SK-N-SH (cell line): Measurements from ENCODE around the gene ST3GAL2. TPM values are rescaled to one million over a fixed set of nuclear protein-coding genes. Genes with fewer than 3 reads are reported as not detected.

Experiments
- CTCF ChIA-PET: fragments of 300-600, 350-600 bp; formaldehyde crosslinking; extraction: SDS; loops from one replicate; lab custom pipeline; 2021; lab: Yijun Ruan, JAX
- POLR2A ChIA-PET: fragments of 350-600 bp; sonication (Branson Sonifier 250); formaldehyde crosslinking; extraction: SDS; loops from one replicate; lab custom pipeline; 2020; ENCODE audit warnings: antibody characterized with exemption, inconsistent platforms; lab: Yijun Ruan, JAX
- DNase-seq: peaks from one replicate; pipeline ENCODE4 v3.0.0; 2012
- H2AFZ ChIP-seq: fragments of 200-600 bp; sonication (generic); 2 replicates; pipeline ENCODE4 v1.8.1; 2016; ENCODE audit warnings: antibody characterized with exemption, mild to moderate bottlenecking, low read depth
- H3F3A ChIP-seq: fragments of 200-600 bp; sonication (generic); replicated peaks from 2 replicates; pipeline ENCODE3; 2016; ENCODE audit warnings: antibody characterized with exemption, mild to moderate bottlenecking; ENCODE audit not compliant: insufficient read depth
- H3K27ac ChIP-seq, 2 experiments: fragments of 200-500 bp in 1 of 2; fragments of 200-600 bp in 1 of 2; sonication (Bioruptor generic) in 1 of 2; sonication (generic), shearing (Covaris generic) in 1 of 2; 2 replicates each; pipeline versions ENCODE4 v1.5.1 to v1.6.1; 2014 to 2016; ENCODE audit warnings: low read depth in 2 of 2, inconsistent platforms in 1 of 2, low read length in 1 of 2, mild to moderate bottlenecking in 1 of 2, mixed read lengths in 1 of 2
- H3K27me3 ChIP-seq: fragments of 200-600 bp; sonication (generic), shearing (Covaris generic); 2 replicates; pipeline ENCODE4 v1.6.1; 2016; ENCODE audit warnings: mixed run types; ENCODE audit not compliant: insufficient read depth
- H3K36me3 ChIP-seq, 2 experiments: fragments of 200-500 bp in 1 of 2; fragments of 200-600 bp in 1 of 2; sonication (Bioruptor generic) in 1 of 2; sonication (generic) in 1 of 2; replicated peaks in 1 of 2; 2 replicates each; pipeline versions ENCODE3 to v1.5.1; 2014 to 2016; ENCODE audit warnings: low read length in 1 of 2, mild to moderate bottlenecking in 1 of 2; ENCODE audit not compliant: insufficient read depth in 2 of 2, control insufficient read depth in 1 of 2
- H3K4me1 ChIP-seq, 2 experiments: fragments of 200-500 bp in 1 of 2; fragments of 200-600 bp in 1 of 2; sonication (Bioruptor generic) in 1 of 2; sonication (generic), shearing (Covaris generic) in 1 of 2; 2 replicates each; pipeline versions ENCODE4 v1.5.1 to v1.6.1; 2014 to 2016; ENCODE audit warnings: low read depth in 1 of 2, low read length in 1 of 2, mixed run types in 1 of 2; ENCODE audit not compliant: insufficient read depth in 2 of 2, control insufficient read depth in 1 of 2
- H3K4me2 ChIP-seq: fragments of 200-600 bp; sonication (generic), shearing (Covaris generic); 2 replicates; pipeline ENCODE4 v1.6.1; 2017; ENCODE audit warnings: mixed run types
- H3K4me3 ChIP-seq, 2 experiments: fragments of 200-500 bp in 1 of 2; fragments of 200-600 bp in 1 of 2; sonication (Bioruptor generic) in 1 of 2; sonication (generic), shearing (Covaris generic) in 1 of 2; 2 replicates each; pipeline versions ENCODE4 v1.5.1 to v1.8.1; 2014 to 2016; ENCODE audit warnings: low read depth in 2 of 2, inconsistent platforms in 1 of 2, low read length in 1 of 2, mild to moderate bottlenecking in 1 of 2, mixed read lengths in 1 of 2, moderate library complexity in 1 of 2
- H3K79me2 ChIP-seq: fragments of 200-600 bp; sonication (generic); 2 replicates; pipeline ENCODE4 v1.8.1; 2017; ENCODE audit warnings: mild to moderate bottlenecking; ENCODE audit not compliant: insufficient read depth
- H3K9ac ChIP-seq: fragments of 200-600 bp; sonication (generic); 2 replicates; pipeline ENCODE4 v1.6.1; 2017; ENCODE audit warnings: mixed run types
- H3K9me2 ChIP-seq: fragments of 200-600 bp; sonication (generic); 2 replicates; pipeline ENCODE4 v1.6.1; 2017; ENCODE audit warnings: mixed run types
- H3K9me3 ChIP-seq: fragments of 200-600 bp; sonication (generic); 2 replicates; pipeline ENCODE4 v1.6.1; 2017; ENCODE audit warnings: mixed run types, mild to moderate bottlenecking, moderate library complexity
- H4K20me1 ChIP-seq: fragments of 200-600 bp; sonication (generic); 2 replicates; pipeline ENCODE4 v1.6.1; 2017; ENCODE audit warnings: mild to moderate bottlenecking, mixed run types; ENCODE audit not compliant: insufficient read depth
- ELF1 ChIP-seq: IDR thresholded peaks from 2 replicates; pipeline ENCODE4 v1.4.0; 2012
- EZH2phosphoT487 ChIP-seq: fragments of 200-600 bp; sonication (generic); IDR thresholded peaks from 2 replicates; pipeline ENCODE4 v1.6.1; 2017; ENCODE audit warnings: low read depth, mixed run types, mild to moderate bottlenecking, antibody characterized with exemption, moderate library complexity, borderline replicate concordance
- NFIC ChIP-seq: IDR thresholded peaks from 2 replicates; pipeline ENCODE4 v1.4.0; 2012; ENCODE audit warnings: borderline replicate concordance
- PBX3 ChIP-seq: IDR thresholded peaks from 2 replicates; pipeline ENCODE4; 2012
- POLR2AphosphoS5 ChIP-seq: IDR thresholded peaks from 2 replicates; pipeline ENCODE4 v1.6.1; 2012; ENCODE audit warnings: low read depth, low read length
- RAD21 ChIP-seq: IDR thresholded peaks from 2 replicates; pipeline ENCODE4 v1.6.1; 2012; ENCODE audit warnings: mild to moderate bottlenecking, low read length
- REST ChIP-seq: IDR thresholded peaks from 2 replicates; pipeline ENCODE4 v1.6.1; 2012; ENCODE audit warnings: mild to moderate bottlenecking, low read depth, low read length, moderate library complexity
- RFX5 ChIP-seq: IDR thresholded peaks from 2 replicates; pipeline ENCODE4 v1.6.1; 2012; ENCODE audit warnings: mild to moderate bottlenecking, improper control_type of control experiment, low read length
- RXRA ChIP-seq: IDR thresholded peaks from 2 replicates; pipeline ENCODE4 v1.4.0; 2012; ENCODE audit warnings: low read depth, mild to moderate bottlenecking, borderline replicate concordance
- TAF1 ChIP-seq: IDR thresholded peaks from 2 replicates; pipeline ENCODE4 v1.6.1; 2012; ENCODE audit warnings: low read depth, mild to moderate bottlenecking, low read length, moderate library complexity, borderline replicate concordance
- YY1 ChIP-seq: IDR thresholded peaks from 2 replicates; pipeline ENCODE4 v1.4.0; 2012; ENCODE audit warnings: low read depth, mild to moderate bottlenecking
- WGBS: methylation state at CpG from one replicate; pipeline ENCODE4 v1.1.6; 2017; ENCODE audit warnings: low lambda C conversion rate; 5-methylcytosine and 5-hydroxymethylcytosine counted together
- polyA plus RNA-seq, 3 experiments: library from polyadenylated mRNA; depleted of rRNA; stranded (reverse); fragments of >200 nt; gene quantifications; 2 replicates each; pipeline ENCODE4 v1.2.3, GENCODE V29; 2012
- TF ChIP-seq, protein P1 (sequence below): IDR thresholded peaks from 2 replicates; pipeline ENCODE4 v1.4.0; 2012; ENCODE audit warnings: low read depth, borderline replicate concordance
- TF ChIP-seq, protein P2 (sequence below): IDR thresholded peaks from 2 replicates; pipeline ENCODE4 v1.4.0; 2012; ENCODE audit warnings: low read depth

Gene ST3GAL2
- polyA plus RNA-seq, 1 of the 3 experiments (the other 2 are of a cell fraction) = 19.9 TPM

DNA sequence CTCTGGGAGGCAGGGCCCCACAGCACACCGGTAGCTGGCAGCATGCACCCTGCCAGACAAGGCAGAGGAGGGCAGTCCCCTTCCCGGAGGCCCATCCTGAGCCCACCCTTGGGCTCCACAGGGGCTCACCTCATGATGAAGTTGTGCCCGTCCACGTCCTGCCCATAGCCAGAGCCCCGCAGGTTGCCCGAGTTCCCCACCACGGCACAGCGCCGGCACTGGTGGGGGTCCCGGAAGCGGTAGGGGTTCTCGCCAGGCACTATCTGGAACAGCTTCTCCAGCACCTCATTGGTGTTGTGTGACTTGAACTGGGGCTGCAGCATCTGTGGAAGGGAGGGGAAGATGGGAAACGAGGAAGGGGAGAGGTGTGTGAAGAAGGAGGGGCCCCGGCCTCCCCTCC lies 44.0 kb downstream of the ST3GAL2 start:
- Histone ChIP-seq H4K20me1 (no peaks in the 10 kb centered on the region; the same call in 1 of the 2 replicates), H2AFZ (no peak overlapping the region), H3K79me2 (peaks cover 1% of the 10 kb centered on the region; the same call in 1 of the 2 replicates), H3F3A (no peaks in the 10 kb centered on the region), H3K27ac (no peak overlapping the region), H3K4me1 (peaks cover 0 to 10% of the 10 kb centered on the region in 2 experiments; a peak in 1 of 4 replicates), H3K27me3 (no peaks in the 10 kb centered on the region), H3K4me3 (no peak overlapping the region), H3K4me2 (no peak overlapping the region), H3K9me2 (no peaks in the 10 kb centered on the region), H3K36me3 (peaks cover 15 to 17% of the 10 kb centered on the region in 2 experiments), H3K9me3 (no peaks in the 10 kb centered on the region), H3K9ac (no peak overlapping the region)
- CTCF ChIA-PET = interaction anchor here (0.7 to 4.1 kb wide), 15 partner anchors 12 to 159 kb away, joined by 3 to 25 read pairs (median 4); partner anchors contain the start of gene FCSK
- 92% methylated on average over 14 of the region's 14 CpGs for WGBS
- TF ChIP-seq ELF1 (no peak), RAD21 (no peak), REST (no peak), RXRA (no peak), RFX5 (no peak), TAF1 (no peak), EZH2phosphoT487 (no peak), PBX3 (no peak), NFIC (no peak), YY1 (no peak), POLR2AphosphoS5 (no peak)
- TF ChIP-seq, protein P1, sequence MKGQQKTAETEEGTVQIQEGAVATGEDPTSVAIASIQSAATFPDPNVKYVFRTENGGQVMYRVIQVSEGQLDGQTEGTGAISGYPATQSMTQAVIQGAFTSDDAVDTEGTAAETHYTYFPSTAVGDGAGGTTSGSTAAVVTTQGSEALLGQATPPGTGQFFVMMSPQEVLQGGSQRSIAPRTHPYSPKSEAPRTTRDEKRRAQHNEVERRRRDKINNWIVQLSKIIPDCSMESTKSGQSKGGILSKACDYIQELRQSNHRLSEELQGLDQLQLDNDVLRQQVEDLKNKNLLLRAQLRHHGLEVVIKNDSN = no peak
- TF ChIP-seq, protein P2, sequence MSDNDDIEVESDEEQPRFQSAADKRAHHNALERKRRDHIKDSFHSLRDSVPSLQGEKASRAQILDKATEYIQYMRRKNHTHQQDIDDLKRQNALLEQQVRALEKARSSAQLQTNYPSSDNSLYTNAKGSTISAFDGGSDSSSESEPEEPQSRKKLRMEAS = no peak
- DNase-seq = no peak
- POLR2A ChIA-PET = interaction anchor here (1.6 kb wide), 1 partner anchor 14 kb away, joined by 5 read pairs; no protein-coding TSS in a partner anchor
